Measurements from ENCODE around the gene STAT1.

DNA sequence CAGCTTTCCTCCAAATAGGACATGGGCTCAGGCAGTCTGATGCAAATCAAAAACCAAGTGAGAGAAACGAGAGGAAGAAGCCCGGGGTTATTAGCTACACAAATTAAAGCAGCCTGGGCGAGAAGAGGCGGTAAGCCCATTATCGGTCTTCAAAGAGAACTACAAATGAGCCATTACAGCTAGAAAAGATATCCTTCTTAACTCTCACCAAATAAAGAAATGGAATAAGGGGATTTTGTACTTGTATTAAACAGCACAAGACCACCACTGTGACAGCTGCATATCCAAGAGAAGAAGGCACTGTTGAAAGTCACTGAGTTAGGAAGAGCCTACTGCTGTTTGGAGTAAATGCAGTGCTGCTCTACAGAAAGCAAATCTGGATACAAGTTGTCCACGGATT is 32.6 kb downstream of the STAT1 start:
- TF ChIP-seq, protein P1, sequence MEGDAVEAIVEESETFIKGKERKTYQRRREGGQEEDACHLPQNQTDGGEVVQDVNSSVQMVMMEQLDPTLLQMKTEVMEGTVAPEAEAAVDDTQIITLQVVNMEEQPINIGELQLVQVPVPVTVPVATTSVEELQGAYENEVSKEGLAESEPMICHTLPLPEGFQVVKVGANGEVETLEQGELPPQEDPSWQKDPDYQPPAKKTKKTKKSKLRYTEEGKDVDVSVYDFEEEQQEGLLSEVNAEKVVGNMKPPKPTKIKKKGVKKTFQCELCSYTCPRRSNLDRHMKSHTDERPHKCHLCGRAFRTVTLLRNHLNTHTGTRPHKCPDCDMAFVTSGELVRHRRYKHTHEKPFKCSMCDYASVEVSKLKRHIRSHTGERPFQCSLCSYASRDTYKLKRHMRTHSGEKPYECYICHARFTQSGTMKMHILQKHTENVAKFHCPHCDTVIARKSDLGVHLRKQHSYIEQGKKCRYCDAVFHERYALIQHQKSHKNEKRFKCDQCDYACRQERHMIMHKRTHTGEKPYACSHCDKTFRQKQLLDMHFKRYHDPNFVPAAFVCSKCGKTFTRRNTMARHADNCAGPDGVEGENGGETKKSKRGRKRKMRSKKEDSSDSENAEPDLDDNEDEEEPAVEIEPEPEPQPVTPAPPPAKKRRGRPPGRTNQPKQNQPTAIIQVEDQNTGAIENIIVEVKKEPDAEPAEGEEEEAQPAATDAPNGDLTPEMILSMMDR (IDR thresholded peaks at IDR 0.05) = no peak
- no peak for TF ChIP-seq POLR2A (IDR thresholded peaks at IDR 0.05)
